ENCODE results near the gene RPL9. TPM values are rescaled to one million over a fixed set of nuclear protein-coding genes. Genes with fewer than 3 reads are reported as not detected.

RPL9 gene
- total RNA-seq, 4 donors from 2014 or later: 798 to 2,811 (median 1,122) TPM

GRCh38 chr4:39451423-39452023, 7.2 kb downstream of the RPL9 start:
- DNase-seq: no peak
- H3K4me3 ChIP-seq: no peak overlapping the region
- H3K27ac ChIP-seq: no peak overlapping the region
- TF ChIP-seq CTCF (IDR thresholded peaks at IDR 0.05) (no peak), POLR2A (IDR thresholded peaks at IDR 0.05) (no peak)
- H3K36me3 ChIP-seq: peaks cover 0 to 53% (median 0%) of the 10 kb centered on the region in 3 donors
- H3K4me1 ChIP-seq: peaks cover 0 to 11% (median 0%) of the 10 kb centered on the region in 4 donors
- H3K9me3 ChIP-seq: no peaks in the 10 kb centered on the region
- H3K27me3 ChIP-seq: no peaks in the 10 kb centered on the region

- Histone ChIP-seq H3K4me1 (peaks cover 0 to 11% (median 0%) of the 10 kb centered on the region in 4 donors), H3K27ac (no peak overlapping the region), H3K27me3 (no peaks in the 10 kb centered on the region), H3K9me3 (no peaks in the 10 kb centered on the region), H3K4me3 (no peak overlapping the region), H3K36me3 (peaks cover 0 to 44% (median 0%) of the 10 kb centered on the region in 3 donors)
- no peak for DNase-seq
- TF ChIP-seq CTCF (IDR thresholded peaks at IDR 0.05) (no peak), POLR2A (IDR thresholded peaks at IDR 0.05) (no peak)
Measured at GRCh38 chr4:39450618-39451017, 8.1 kb downstream of the RPL9 start.

GRCh38 chr4:39446842-39447573, 11.7 kb downstream of the RPL9 start:
- Histone ChIP-seq H3K27me3 (no peaks in the 10 kb centered on the region), H3K9me3 (no peaks in the 10 kb centered on the region), H3K4me1 (peaks cover 0 to 11% (median 0%) of the 10 kb centered on the region in 4 donors), H3K36me3 (peaks cover 0 to 8% (median 0%) of the 10 kb centered on the region in 3 donors), H3K4me3 (peak overlapping the region; percentile 37 to 54 (median 51)), H3K27ac (peak overlapping the region; percentile 51 to 68 (median 62))
- peak in 4 of 6 experiments; percentile 13 to 42 (median 37) for TF ChIP-seq CTCF (IDR thresholded peaks at IDR 0.05)
- peak; percentile 8 to 18 for TF ChIP-seq POLR2A (IDR thresholded peaks at IDR 0.05)
- peak; percentile 60 to 85 (median 80) for DNase-seq

- Histone ChIP-seq H3K9me3 (no peaks in the 10 kb centered on the region), H3K4me3 (peak overlapping the region in 3 of 4 donors; percentile 37 to 54 (median 54)), H3K36me3 (peaks cover 0 to 3% (median 0%) of the 10 kb centered on the region in 3 donors), H3K27ac (peak overlapping the region; percentile 20 to 68 (median 62)), H3K27me3 (no peaks in the 10 kb centered on the region), H3K4me1 (peaks cover 0 to 11% (median 0%) of the 10 kb centered on the region in 4 donors)
- no peak for DNase-seq
- TF ChIP-seq POLR2A (IDR thresholded peaks at IDR 0.05) (no peak), CTCF (IDR thresholded peaks at IDR 0.05) (no peak)
Measured at GRCh38 chr4:39446483-39446841, 12.3 kb downstream of the RPL9 start.

GRCh38 chr4:39442998-39443397, 15.7 kb downstream of the RPL9 start:
- Histone ChIP-seq H3K4me1 (peaks cover 0 to 10% (median 0%) of the 10 kb centered on the region in 4 donors), H3K27me3 (no peaks in the 10 kb centered on the region), H3K9me3 (no peaks in the 10 kb centered on the region), H3K27ac (no peak overlapping the region), H3K36me3 (no peaks in the 10 kb centered on the region), H3K4me3 (no peak overlapping the region)
- TF ChIP-seq POLR2A (IDR thresholded peaks at IDR 0.05): no peak
- no peak for TF ChIP-seq CTCF (IDR thresholded peaks at IDR 0.05)
- DNase-seq: no peak
